DND-41 (cell line): ENCODE results near the gene SERPINB2.

Source experiments
- ATAC-seq: fragments of 200-7000 bp; cut with Tn5 transposase; 3 replicates; pipeline ENCODE4 v1.9.1; 2021; ENCODE audit warnings: low read depth; ENCODE audit not compliant: insufficient read depth
- DNase-seq: peaks from one replicate; pipeline ENCODE4 v3.0.0-alpha.2; 2020
- H2AFZ ChIP-seq: 2 replicates; pipeline ENCODE4 v1.6.0; 2012; ENCODE audit warnings: low read depth, low read length
- H3K27ac ChIP-seq: 2 replicates; pipeline ENCODE4 v1.5.1; 2012; ENCODE audit warnings: low read length, inconsistent platforms
- H3K27me3 ChIP-seq: fragments of 200-600 bp; sonication (generic); 2 replicates; pipeline ENCODE4 v1.6.0; 2012; ENCODE audit warnings: low read length, mild to moderate bottlenecking, inconsistent platforms; ENCODE audit not compliant: insufficient read depth, poor library complexity
- H3K36me3 ChIP-seq: 2 replicates; pipeline ENCODE4 v1.5.1; 2012; ENCODE audit warnings: low read length, inconsistent platforms; ENCODE audit not compliant: insufficient read depth
- H3K4me1 ChIP-seq: 2 replicates; pipeline ENCODE4 v1.5.1; 2012; ENCODE audit warnings: mild to moderate bottlenecking, low read length; ENCODE audit not compliant: insufficient read depth
- H3K4me2 ChIP-seq: 2 replicates; pipeline ENCODE4 v1.6.0; 2012; ENCODE audit warnings: mild to moderate bottlenecking, moderate library complexity, low read length, inconsistent platforms; ENCODE audit not compliant: insufficient read depth
- H3K4me3 ChIP-seq, 2 experiments: fragments of 200-600 bp in 1 of 2; shearing (Covaris generic) in 1 of 2; 2 replicates each; pipeline ENCODE4 v1.5.1; 2012 to 2016; ENCODE audit warnings: inconsistent platforms in 2 of 2, low read length in 2 of 2, mild to moderate bottlenecking in 2 of 2, low read depth in 1 of 2, moderate library complexity in 1 of 2
- H3K79me2 ChIP-seq: 2 replicates; pipeline ENCODE4 v1.6.0; 2012; ENCODE audit warnings: low read length, inconsistent platforms; ENCODE audit not compliant: insufficient read depth
- H3K9ac ChIP-seq: 2 replicates; pipeline ENCODE4 v1.6.0; 2012; ENCODE audit warnings: low read depth, mild to moderate bottlenecking, inconsistent platforms, low read length, moderate library complexity
- H3K9me3 ChIP-seq: 2 replicates; pipeline ENCODE4 v1.5.1; 2012; ENCODE audit warnings: low read length, moderate library complexity, mild to moderate bottlenecking, inconsistent platforms; ENCODE audit not compliant: insufficient read depth, severe bottlenecking
- H4K20me1 ChIP-seq: 2 replicates; pipeline ENCODE4 v1.6.0; 2012; ENCODE audit warnings: low read length; ENCODE audit not compliant: insufficient read depth
- CTCF ChIP-seq: IDR thresholded peaks from 2 replicates; pipeline ENCODE4 v1.5.1; 2012; ENCODE audit warnings: borderline replicate concordance, low read length, moderate library complexity, mild to moderate bottlenecking; ENCODE audit not compliant: poor library complexity, severe bottlenecking; ENCODE audit errors: extremely low read depth
- EZH2 ChIP-seq: IDR thresholded peaks from 3 replicates; pipeline ENCODE4 v1.6.1; 2012; ENCODE audit warnings: borderline replicate concordance, low read depth, mild to moderate bottlenecking, moderate library complexity, low read length, inconsistent platforms; ENCODE audit not compliant: severe bottlenecking

Gene SERPINB2

GRCh38 chr18:63859781-63860475 is 27.6 kb upstream of the SERPINB2 start:
- Histone ChIP-seq H3K4me1 (no peaks in the 10 kb centered on the region), H3K4me3 (no peak overlapping the region), H3K27ac (no peak overlapping the region), H4K20me1 (no peaks in the 10 kb centered on the region), H3K36me3 (no peaks in the 10 kb centered on the region), H3K27me3 (no peaks in the 10 kb centered on the region), H3K9me3 (no peaks in the 10 kb centered on the region), H3K9ac (no peak overlapping the region), H2AFZ (no peak overlapping the region), H3K4me2 (no peak overlapping the region), H3K79me2 (no peaks in the 10 kb centered on the region)
- TF ChIP-seq CTCF: no peak
- TF ChIP-seq EZH2: no peak
- DNase-seq (no peak), ATAC-seq (no peak)

DNA sequence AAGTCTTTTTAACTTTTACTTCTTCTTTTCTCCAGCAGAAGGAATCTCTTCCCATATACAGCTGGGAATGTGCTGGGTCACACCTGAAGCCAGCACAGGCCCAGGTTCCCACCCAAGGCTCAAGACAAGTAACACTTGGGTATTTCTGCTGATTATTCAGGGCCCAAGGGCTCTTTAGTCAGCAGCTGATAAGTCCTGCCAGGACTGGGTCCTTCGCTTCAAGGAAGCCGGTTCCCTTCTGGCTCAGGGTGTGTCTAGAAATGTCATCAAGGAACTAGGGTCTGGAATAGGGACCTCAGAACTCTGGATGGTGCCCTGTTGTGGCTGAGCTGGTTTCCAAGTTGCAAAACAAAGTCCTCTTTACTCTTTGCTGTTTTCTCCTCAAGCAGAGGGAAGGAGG is 27.0 kb upstream of the SERPINB2 start:
- Histone ChIP-seq H3K9me3 (no peaks in the 10 kb centered on the region), H3K4me3 (no peak overlapping the region), H3K4me2 (no peak overlapping the region), H3K27me3 (no peaks in the 10 kb centered on the region), H3K4me1 (no peaks in the 10 kb centered on the region), H4K20me1 (no peaks in the 10 kb centered on the region), H2AFZ (no peak overlapping the region), H3K27ac (no peak overlapping the region), H3K79me2 (no peaks in the 10 kb centered on the region), H3K36me3 (no peaks in the 10 kb centered on the region), H3K9ac (no peak overlapping the region)
- ATAC-seq (no peak), DNase-seq (no peak)
- TF ChIP-seq EZH2 (no peak), CTCF (no peak)

- Histone ChIP-seq H2AFZ (no peak overlapping the region), H3K4me2 (no peak overlapping the region)
- no peak for ATAC-seq
Measured at GRCh38 chr18:63867368-63868125, 20.0 kb upstream of the SERPINB2 start.

More at GRCh38 chr18:63867368-63868125, 20.0 kb upstream of the SERPINB2 start:
- no peak for DNase-seq
- H3K9me3 ChIP-seq: no peaks in the 10 kb centered on the region
- H3K79me2 ChIP-seq: no peaks in the 10 kb centered on the region
- no peaks in the 10 kb centered on the region for H4K20me1 ChIP-seq
- no peak overlapping the region for H3K4me3 ChIP-seq
- H3K4me1 ChIP-seq: no peaks in the 10 kb centered on the region
- H3K9ac ChIP-seq: no peak overlapping the region
- TF ChIP-seq CTCF (no peak), EZH2 (no peak)
- H3K27ac ChIP-seq: no peak overlapping the region
- no peaks in the 10 kb centered on the region for H3K27me3 ChIP-seq
- no peaks in the 10 kb centered on the region for H3K36me3 ChIP-seq
